ENCODE results near the gene MAN1B1.

DNA sequence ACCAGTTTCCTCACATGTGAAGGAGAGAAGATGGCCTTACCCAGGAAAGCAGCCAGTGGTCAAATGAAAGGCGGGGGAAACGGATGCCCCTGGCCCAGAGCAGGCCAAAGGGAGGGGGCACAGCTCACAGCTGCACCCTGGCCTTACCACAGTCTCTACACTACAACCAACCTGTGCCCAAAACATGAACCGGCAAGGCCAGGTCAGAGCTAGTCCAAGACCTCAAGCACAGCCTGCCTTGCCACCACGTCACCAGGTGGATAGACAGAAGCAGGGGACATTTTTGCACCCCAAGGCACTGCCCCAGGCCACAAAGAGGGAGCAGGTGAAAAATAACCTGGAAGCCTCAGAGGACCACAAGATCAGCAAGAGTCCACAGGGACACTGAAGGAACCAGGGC lies 56.7 kb downstream of the MAN1B1 start:
- TF ChIP-seq, protein P1, sequence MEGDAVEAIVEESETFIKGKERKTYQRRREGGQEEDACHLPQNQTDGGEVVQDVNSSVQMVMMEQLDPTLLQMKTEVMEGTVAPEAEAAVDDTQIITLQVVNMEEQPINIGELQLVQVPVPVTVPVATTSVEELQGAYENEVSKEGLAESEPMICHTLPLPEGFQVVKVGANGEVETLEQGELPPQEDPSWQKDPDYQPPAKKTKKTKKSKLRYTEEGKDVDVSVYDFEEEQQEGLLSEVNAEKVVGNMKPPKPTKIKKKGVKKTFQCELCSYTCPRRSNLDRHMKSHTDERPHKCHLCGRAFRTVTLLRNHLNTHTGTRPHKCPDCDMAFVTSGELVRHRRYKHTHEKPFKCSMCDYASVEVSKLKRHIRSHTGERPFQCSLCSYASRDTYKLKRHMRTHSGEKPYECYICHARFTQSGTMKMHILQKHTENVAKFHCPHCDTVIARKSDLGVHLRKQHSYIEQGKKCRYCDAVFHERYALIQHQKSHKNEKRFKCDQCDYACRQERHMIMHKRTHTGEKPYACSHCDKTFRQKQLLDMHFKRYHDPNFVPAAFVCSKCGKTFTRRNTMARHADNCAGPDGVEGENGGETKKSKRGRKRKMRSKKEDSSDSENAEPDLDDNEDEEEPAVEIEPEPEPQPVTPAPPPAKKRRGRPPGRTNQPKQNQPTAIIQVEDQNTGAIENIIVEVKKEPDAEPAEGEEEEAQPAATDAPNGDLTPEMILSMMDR (conservative IDR thresholded peaks at IDR 0.05; ENCODE audit: low read depth, low read length): no peak
- TF ChIP-seq POLR2A (IDR thresholded peaks at IDR 0.05; ENCODE audit: low read depth, low read length) (no peak), RFX5 (IDR thresholded peaks at IDR 0.05; ENCODE audit: low read depth, low read length) (no peak), RAD21 (IDR thresholded peaks at IDR 0.05; ENCODE audit: low read length) (no peak), MXI1 (IDR thresholded peaks at IDR 0.05; ENCODE audit: borderline replicate concordance, low read depth, low read length) (no peak), NFE2L2 (IDR thresholded peaks at IDR 0.05; ENCODE audit: low read depth, low read length) (no peak), MAFK (IDR thresholded peaks at IDR 0.05; ENCODE audit: low read depth, low read length) (no peak), SMC3 (IDR thresholded peaks at IDR 0.05; ENCODE audit: low read depth, low read length) (no peak), BHLHE40 (IDR thresholded peaks at IDR 0.05; ENCODE audit: low read depth, low read length) (no peak)
- TF ChIP-seq, protein P2, sequence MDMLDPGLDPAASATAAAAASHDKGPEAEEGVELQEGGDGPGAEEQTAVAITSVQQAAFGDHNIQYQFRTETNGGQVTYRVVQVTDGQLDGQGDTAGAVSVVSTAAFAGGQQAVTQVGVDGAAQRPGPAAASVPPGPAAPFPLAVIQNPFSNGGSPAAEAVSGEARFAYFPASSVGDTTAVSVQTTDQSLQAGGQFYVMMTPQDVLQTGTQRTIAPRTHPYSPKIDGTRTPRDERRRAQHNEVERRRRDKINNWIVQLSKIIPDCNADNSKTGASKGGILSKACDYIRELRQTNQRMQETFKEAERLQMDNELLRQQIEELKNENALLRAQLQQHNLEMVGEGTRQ (IDR thresholded peaks at IDR 0.05; ENCODE audit: low read depth, low read length): no peak
